ENCODE data around the gene MYH9. TPM values are rescaled to one million over a fixed set of nuclear protein-coding genes. Genes with fewer than 3 reads are reported as not detected.

Gene MYH9
- total RNA-seq, 1 donor from 2014 or later, result 111 TPM

DNA sequence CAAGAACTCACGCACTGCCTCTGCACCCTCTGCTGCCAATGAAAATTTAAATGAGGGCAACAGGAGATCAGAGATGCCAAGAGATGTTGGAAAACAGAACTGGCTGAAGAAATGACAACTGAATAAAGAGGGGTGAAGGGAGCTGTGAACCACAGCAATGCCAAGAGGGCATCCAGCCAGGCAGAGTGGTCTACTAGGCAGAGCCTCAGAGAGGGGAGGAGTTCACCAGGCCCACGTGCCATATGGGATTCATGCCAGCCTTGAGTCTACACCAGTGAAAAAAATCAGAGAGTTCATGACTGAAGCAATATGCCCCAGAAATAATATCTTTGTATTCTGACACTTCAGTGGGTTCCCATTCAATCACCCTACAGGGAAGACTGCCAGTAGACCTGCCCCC is 152.8 kb downstream of the MYH9 start:
- Histone ChIP-seq H3K36me3 (ENCODE audit: control insufficient read depth in 3 of 3, insufficient read depth in 3 of 3, low read length in 3 of 3) (peaks cover 31 to 38% (median 34%) of the 10 kb centered on the region in 3 donors), H3K4me3 (ENCODE audit: low read length in 3 of 3) (no peak overlapping the region), H3K9ac (ENCODE audit: low read depth in 1 of 3, low read length in 3 of 3) (no peak overlapping the region), H3K27ac (ENCODE audit: low read depth, low read length) (no peak overlapping the region), H3K4me1 (ENCODE audit: control insufficient read depth in 3 of 3, insufficient read depth in 3 of 3, low read length in 3 of 3) (peaks cover 37 to 46% (median 42%) of the 10 kb centered on the region in 3 donors), H3K27me3 (ENCODE audit: control insufficient read depth in 3 of 3, insufficient read depth in 3 of 3, low read length in 3 of 3) (no peaks in the 10 kb centered on the region), H3K9me3 (ENCODE audit: control insufficient read depth in 3 of 3, low read length in 3 of 3) (no peaks in the 10 kb centered on the region)

DNA sequence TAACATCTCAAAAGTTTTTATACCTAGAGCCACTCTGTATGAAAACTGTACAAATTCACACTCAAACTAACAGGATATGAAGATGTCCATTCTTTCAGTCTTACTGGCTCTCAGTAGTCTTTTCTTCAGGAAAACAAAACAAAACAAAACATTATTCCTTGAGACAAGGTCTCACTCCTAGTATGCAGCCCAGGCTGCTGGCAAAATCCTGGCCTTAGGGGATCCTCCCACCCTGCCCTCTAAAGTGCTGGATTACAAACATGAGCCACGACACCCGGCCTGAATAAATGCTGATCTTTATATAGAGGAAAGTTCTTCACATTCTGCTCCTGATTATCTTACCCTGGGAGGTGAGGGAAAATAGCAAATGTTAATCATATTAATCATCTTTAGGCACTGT is 153.6 kb downstream of the MYH9 start:
- peaks cover 32 to 42% (median 34%) of the 10 kb centered on the region in 3 donors for H3K36me3 ChIP-seq (ENCODE audit: control insufficient read depth in 3 of 3, insufficient read depth in 3 of 3, low read length in 3 of 3)
- H3K4me3 ChIP-seq (ENCODE audit: low read length in 3 of 3), result no peak overlapping the region
- H3K9ac ChIP-seq (ENCODE audit: low read depth in 1 of 3, low read length in 3 of 3), result no peak overlapping the region
- H3K9me3 ChIP-seq (ENCODE audit: control insufficient read depth in 3 of 3, low read length in 3 of 3), result no peaks in the 10 kb centered on the region
- H3K27me3 ChIP-seq (ENCODE audit: control insufficient read depth in 3 of 3, insufficient read depth in 3 of 3, low read length in 3 of 3), result no peaks in the 10 kb centered on the region
- H3K27ac ChIP-seq (ENCODE audit: low read depth, low read length), result no peak overlapping the region
- peaks cover 33 to 40% (median 38%) of the 10 kb centered on the region in 3 donors for H3K4me1 ChIP-seq (ENCODE audit: control insufficient read depth in 3 of 3, insufficient read depth in 3 of 3, low read length in 3 of 3)

DNA sequence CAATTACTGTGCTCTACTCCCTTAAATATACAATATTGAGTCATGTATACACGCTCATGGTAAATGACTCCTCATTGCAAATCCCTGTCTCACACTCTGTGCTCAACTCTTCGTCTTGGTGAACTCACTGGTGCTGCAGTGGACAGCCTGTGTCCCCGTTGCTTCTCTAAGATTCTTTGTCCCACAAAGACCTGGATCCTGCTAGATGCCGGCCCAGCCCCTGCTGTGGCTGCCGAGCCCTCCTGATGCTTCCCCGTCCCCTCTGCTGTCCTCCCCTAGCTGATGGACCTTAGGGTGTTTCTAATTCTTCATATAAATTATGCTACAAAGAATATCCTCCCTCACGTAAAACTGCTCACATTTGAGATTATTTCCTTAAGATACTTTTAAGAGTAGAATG is 154.0 kb downstream of the MYH9 start:
- Histone ChIP-seq H3K4me1 (ENCODE audit: control insufficient read depth in 3 of 3, insufficient read depth in 3 of 3, low read length in 3 of 3) (peaks cover 31 to 37% (median 36%) of the 10 kb centered on the region in 3 donors), H3K36me3 (ENCODE audit: control insufficient read depth in 3 of 3, insufficient read depth in 3 of 3, low read length in 3 of 3) (peaks cover 32 to 45% (median 35%) of the 10 kb centered on the region in 3 donors), H3K9ac (ENCODE audit: low read depth in 1 of 3, low read length in 3 of 3) (no peak overlapping the region), H3K9me3 (ENCODE audit: control insufficient read depth in 3 of 3, low read length in 3 of 3) (no peaks in the 10 kb centered on the region), H3K4me3 (ENCODE audit: low read length in 3 of 3) (no peak overlapping the region), H3K27me3 (ENCODE audit: control insufficient read depth in 3 of 3, insufficient read depth in 3 of 3, low read length in 3 of 3) (no peaks in the 10 kb centered on the region), H3K27ac (ENCODE audit: low read depth, low read length) (no peak overlapping the region)

DNA sequence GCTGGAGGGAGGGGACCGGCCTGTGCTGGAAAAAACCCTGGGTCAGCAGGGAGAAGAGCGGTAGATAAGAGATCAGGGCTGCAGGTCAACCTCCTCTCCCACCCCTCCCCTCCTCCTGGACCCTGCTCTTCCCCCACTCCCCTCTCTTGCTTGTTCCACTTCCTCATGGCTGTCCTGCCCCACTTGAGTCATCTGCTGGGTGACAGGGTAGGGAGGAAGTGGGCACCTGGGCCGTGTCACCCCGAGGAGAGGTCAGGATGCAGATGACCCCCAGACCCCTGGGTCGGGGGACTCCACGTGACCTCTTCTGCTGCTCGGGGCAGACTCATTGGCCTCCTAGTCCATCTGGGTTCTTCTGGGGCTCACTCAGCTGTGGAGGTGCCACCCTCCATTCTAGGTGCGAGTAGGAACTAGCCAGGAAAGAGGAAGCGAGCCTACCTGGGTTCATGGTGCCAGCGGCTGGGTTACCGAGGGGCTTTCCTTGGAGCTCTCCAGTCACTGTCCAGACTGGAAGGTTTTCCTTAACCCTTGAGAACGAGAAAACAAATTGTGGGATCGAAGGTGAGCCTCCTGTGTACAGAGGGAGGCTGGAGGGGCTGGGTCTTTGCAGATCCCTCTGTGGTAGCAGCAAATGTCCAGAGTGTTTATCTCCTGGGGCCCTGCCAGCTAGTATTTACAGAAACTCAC is 154.9 kb downstream of the MYH9 start:
- peaks cover 24 to 37% (median 30%) of the 10 kb centered on the region in 3 donors for H3K4me1 ChIP-seq (ENCODE audit: control insufficient read depth in 3 of 3, insufficient read depth in 3 of 3, low read length in 3 of 3)
- H3K27ac ChIP-seq (ENCODE audit: low read depth, low read length), result no peak overlapping the region
- H3K27me3 ChIP-seq (ENCODE audit: control insufficient read depth in 3 of 3, insufficient read depth in 3 of 3, low read length in 3 of 3), result no peaks in the 10 kb centered on the region
- H3K36me3 ChIP-seq (ENCODE audit: control insufficient read depth in 3 of 3, insufficient read depth in 3 of 3, low read length in 3 of 3), result peaks cover 36 to 50% (median 41%) of the 10 kb centered on the region in 3 donors
- H3K9me3 ChIP-seq (ENCODE audit: control insufficient read depth in 3 of 3, low read length in 3 of 3), result no peaks in the 10 kb centered on the region
- H3K9ac ChIP-seq (ENCODE audit: low read depth in 1 of 3, low read length in 3 of 3), result no peak overlapping the region
- H3K4me3 ChIP-seq (ENCODE audit: low read length in 3 of 3), result no peak overlapping the region

Small RNA genes lying within 50 kb of the gene (small RNA-seq; reads per million reads assigned to genes)
- not detected for gene MIR6819

Other genes with a start within 250 kb of the MYH9 start
- gene APOL3, start 227.2 kb downstream of the MYH9 start, total RNA-seq, result 13.6 TPM
- gene APOL4, start 186.2 kb downstream of the MYH9 start, total RNA-seq, result 21.4 TPM
- 21.4 TPM for gene APOL2, start 148.4 kb downstream of the MYH9 start, total RNA-seq
- gene APOL1, start 134.8 kb downstream of the MYH9 start, total RNA-seq, result 4.7 TPM
- 19.3 TPM for gene TXN2, start 93.7 kb upstream of the MYH9 start, total RNA-seq
- gene FOXRED2, start 119.1 kb upstream of the MYH9 start, total RNA-seq, result 14.6 TPM
- gene EIF3D, start 141.2 kb upstream of the MYH9 start, total RNA-seq, result 294 TPM